ENCODE measurements around the gene CSN3.

GRCh38 chr4:70203601-70204000, 38.8 kb upstream of the CSN3 start:
- TF ChIP-seq BHLHE40 (IDR thresholded peaks at IDR 0.05; ENCODE audit: borderline replicate concordance) (no peak), SP1 (IDR thresholded peaks at IDR 0.05) (no peak), HDGF (IDR thresholded peaks at IDR 0.05; ENCODE audit: borderline replicate concordance) (no peak), FOXA1 (IDR thresholded peaks at IDR 0.05) (no peak), CTBP1 (IDR thresholded peaks at IDR 0.05; ENCODE audit: borderline replicate concordance) (no peak)

Measured in HEK293T (cell line).